ENCODE measurements around the gene HSFX2.
A peak's percentile ranks its signal among the peaks of the same experiment; 100 is the strongest.
"Not testable (repeated sequence)": the region's sequence is repeated elsewhere in the genome, so short reads cannot be mapped to it uniquely, and the experiment has no call there.

HSFX2 gene

GRCh38 chrX:149595214-149595613, at the start of gene HSFX2:
TSS of gene HSFX2 (minus strand) at chrX:149595314. CDS start at chrX:149594700, 614 bp downstream.
- not testable (repeated sequence) for DNase-seq

DNA sequence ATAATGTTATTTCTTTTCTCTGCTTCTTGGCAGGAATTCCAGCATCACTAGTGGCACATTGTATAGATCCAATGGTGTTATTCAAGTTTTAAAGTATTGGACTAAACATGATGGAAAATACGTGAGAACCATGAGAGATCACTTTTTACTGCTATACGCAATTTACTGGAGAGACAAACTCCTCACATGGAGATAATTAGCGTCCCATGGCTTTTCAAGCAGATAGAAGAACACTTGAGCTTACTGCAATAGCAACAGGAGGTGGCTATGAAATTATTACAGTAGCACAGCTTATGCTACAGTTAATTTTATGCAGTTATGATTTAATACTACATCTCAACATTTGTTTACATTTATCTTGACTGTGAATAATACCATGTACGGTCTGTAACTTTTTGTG, 48.4 kb upstream of the HSFX2 start:
- DNase-seq = no peak

- no peak for DNase-seq
These were observed 46.7 kb upstream of the HSFX2 start for GRCh38 chrX:149641835-149642234.

GRCh38 chrX:149641432-149641831, 46.3 kb upstream of the HSFX2 start:
- DNase-seq = no peak

DNA sequence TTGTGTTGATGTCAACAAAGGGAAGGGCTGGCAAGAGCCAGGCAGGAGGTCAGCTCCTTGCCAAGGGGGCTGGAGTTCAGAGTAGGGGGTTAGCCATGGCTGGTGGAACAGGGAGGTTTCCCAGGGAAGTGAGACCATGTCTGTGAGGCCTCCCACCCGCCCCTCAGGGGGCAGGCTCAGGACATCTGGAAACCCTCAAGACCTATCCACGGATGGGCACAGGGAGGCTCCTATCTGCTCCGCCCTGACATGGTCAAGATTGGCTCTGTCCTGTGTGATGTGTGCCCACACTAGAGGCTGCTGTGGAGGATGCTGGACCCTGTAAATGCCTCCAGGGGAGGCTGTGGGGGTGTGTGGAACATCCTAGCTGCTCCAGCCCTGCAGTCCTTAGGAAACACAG, 44.5 kb upstream of the HSFX2 start:
- no peak for DNase-seq

- no peak for DNase-seq
These were observed 43.7 kb upstream of the HSFX2 start for GRCh38 chrX:149638860-149639259.

DNA sequence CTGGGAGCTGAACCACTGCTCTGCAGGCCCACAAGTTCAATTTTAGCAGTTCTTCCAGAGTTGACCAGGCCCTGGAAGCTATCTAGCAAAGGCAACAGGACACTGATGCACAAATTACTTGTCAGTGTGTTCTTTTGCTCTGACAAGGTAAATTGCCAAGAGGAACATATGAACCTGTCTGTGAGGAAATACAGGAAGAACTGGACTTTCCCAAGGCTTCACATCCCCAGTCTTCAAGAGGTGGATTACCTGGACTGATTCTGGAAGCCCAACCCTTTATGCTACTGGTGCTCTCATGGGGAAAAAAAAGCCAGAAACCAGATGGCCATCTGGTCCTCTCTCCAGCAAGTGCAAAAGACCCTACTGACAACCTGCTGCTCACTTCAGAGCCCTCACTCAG, 38.4 kb upstream of the HSFX2 start:
- DNase-seq = no peak

DNA sequence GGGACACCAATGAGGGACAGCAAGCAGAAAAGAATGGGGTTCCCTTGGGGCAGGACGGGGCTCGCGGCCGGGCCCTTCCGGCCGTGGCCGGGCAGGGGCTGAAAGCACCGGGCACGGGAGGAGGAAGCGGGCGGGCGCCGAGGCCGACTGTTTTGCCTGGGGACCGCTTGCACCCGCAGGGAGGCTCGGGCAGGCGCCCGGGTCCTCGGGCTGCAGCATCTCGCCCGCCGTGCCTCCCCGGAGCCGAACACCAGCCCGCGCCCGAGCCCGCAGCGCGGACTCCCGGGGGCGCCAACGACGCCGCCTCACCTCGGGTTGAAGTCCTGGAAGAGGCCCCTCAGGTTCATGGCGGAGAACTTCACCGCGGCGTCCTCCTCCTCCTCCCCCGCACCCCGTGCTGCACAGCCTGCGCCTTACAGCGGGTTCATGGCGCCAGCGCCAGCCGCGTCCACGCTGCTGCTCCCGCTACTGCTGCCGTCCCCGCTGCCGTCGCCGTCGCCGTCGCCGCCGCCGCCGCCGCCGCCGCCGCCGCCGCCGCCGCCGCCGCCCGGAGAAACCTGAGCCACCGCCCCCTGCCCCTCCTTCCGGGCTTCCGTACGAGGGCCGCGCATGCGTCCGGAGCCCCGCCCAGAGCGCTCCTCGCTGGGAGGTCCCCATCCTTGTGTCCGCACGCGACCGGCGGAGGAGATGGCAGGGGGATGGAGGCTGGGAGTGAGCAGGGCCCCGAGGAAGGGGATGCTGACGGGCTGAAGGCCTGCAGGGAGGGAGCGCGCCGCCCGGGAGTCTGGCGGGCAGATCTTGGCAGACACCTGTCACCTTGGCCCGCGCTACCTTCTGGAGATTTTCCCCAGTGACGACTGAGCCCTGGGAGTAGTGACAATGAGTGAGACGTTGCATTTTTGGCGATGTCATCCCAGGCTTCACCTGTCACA, 36.4 kb upstream of the HSFX2 start, which contains the start of gene TMEM185A:
TSS of gene TMEM185A (minus strand) at position 559 of the 932 bp plus-strand sequence. CDS start at position 347, 212 bp downstream.
- DNase-seq = peak; percentile 69 to 70

DNA sequence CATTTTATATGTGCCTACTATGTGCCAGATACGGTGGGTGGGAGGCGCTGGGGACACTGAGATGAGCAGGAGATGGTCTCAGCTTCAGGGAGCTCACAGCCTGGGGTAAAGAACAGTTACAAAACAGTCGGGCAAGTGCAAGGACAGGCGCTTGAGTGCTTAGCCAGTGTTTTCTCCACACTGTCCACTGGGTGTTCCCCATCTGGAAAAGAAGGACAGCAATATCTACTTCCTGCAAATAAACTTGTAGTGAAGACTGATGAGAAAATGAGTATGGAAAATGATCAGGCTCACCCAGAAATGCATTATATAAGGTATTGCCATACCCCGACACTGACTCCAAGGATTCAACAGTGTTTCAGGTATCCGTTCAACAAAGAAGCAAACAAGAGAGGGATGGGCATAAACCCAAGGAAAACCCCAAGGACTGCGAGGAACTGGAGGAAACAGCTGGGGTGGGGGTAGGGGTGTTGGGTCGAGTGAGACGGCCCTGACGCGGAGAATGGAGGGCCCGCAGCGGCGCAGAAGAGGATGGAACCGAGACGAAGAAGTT, 35.6 kb upstream of the HSFX2 start:
- DNase-seq = no peak

DNA sequence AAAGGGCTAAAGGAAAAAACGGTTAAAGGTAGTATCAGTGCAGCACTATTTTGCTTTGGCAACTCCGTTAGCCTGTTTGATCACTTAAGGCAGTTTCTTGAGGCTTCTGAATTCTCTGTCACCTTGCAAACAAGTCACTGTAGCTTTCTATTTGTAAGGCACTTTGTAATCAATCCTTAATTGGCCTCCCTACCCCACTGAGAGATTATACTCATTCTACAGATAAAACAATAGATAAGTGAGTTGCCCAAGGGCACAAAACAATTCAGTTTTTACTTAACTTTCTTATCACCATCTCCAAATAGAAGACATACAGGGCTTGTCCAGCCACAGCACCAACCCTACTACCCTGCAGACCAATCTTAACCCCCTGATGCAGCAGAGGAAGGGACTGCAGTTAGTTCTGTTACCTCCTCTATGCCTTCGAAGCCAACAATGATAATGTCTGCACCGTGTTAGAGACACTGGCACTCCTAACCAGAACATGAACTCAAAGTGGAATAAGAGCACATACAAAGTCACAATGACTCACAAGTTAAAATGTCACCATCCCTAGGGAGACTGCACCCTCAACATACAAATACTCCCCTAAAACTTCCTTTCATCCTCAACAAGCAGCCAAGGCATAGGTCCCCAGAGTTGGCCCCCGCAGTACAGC, 34.7 kb upstream of the HSFX2 start:
- no peak for DNase-seq

DNA sequence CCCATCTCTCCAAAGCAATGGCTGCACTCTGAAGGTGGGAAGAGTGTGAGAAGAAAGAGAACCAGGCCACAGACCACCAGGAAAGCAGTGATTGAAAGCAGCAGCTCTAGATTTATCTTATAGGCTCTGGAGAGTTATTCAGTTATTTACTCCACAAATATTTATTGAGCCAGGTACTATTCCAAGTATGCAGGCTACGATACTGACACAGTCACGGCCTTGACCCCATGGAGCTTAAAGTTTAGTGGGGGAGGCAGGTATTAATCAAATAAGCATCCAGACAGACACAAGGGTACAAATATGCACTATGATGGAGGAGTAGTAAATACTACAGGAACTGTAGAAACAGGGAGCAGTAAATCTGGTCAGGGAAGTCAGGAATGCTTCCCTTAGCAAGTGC, 33.7 kb upstream of the HSFX2 start:
- no peak for DNase-seq

- DNase-seq = no peak
These were observed 33.2 kb upstream of the HSFX2 start for GRCh38 chrX:149628280-149628679.

DNA sequence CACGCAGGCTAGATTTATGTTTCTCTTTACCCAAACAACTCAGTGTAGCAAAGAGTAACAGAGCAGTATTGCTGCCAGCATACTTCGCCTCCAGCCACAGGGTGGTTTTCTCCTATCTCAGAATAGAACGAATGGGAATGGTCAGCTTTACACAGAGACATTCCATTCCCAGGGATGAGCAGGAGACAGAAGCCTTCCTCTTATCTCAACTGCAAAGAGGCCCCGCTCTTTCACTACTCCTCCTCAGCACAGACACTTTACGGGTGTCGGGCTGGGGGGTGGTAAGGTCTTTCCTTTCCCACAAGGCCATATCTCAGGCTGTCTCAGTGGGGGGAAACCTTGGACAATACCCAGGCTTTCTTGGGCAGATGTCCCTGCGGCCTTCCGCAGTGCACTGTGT, 31.7 kb upstream of the HSFX2 start:
- not testable (repeated sequence) for DNase-seq

- DNase-seq = not testable (repeated sequence)
These were observed 24.5 kb upstream of the HSFX2 start for GRCh38 chrX:149619662-149620061.

DNA sequence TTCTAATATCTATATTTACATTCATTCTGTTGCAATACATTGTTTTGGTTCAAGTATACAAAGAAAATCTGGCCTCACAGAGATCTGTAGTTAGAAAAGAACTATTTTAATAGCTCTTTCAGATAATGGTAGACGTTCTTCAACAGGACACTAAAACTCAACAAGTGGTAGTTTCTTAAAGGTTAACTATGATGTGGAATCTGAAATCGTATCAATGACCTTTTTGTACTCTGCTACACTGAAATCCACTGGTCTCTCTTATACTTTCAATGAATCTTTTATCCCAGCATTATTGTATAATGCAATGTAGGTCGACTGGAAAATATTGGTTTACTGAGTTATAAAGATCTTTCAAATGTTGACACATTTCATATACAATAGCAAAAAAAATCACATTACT, 23.8 kb upstream of the HSFX2 start:
- no peak for DNase-seq

- DNase-seq = no peak
These were observed 16.6 kb upstream of the HSFX2 start for GRCh38 chrX:149611623-149612175.

DNA sequence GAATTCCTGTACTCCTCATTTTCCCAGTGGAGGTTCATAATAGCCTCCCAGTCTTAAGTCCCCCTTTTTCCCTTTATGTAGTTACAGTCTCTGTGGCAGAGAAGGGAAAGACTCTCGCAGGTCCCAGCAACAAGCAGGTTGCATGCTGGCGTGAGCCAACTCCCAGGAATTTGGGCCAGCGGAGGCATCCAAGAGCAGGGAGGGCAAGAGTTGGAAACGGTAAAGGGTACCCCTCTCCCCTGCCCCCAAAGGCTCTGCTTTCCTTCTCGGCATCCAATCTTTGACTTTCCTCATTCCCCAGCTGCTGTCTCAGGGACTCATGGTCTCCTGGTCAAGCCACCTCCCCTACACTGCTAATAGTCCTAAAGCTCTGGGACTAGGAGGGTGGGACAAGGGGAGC, 15.4 kb upstream of the HSFX2 start:
- no peak for DNase-seq

- DNase-seq = no peak
These were observed 12.6 kb upstream of the HSFX2 start for GRCh38 chrX:149607699-149608098.

- DNase-seq = not testable (repeated sequence)
These were observed 10.3 kb upstream of the HSFX2 start for GRCh38 chrX:149605248-149605885.

GRCh38 chrX:149598603-149599002, 3.5 kb upstream of the HSFX2 start:
- DNase-seq = not testable (repeated sequence)

- not testable (repeated sequence) for DNase-seq
These were observed 829 bp upstream of the HSFX2 start for GRCh38 chrX:149595943-149596342.

DNA sequence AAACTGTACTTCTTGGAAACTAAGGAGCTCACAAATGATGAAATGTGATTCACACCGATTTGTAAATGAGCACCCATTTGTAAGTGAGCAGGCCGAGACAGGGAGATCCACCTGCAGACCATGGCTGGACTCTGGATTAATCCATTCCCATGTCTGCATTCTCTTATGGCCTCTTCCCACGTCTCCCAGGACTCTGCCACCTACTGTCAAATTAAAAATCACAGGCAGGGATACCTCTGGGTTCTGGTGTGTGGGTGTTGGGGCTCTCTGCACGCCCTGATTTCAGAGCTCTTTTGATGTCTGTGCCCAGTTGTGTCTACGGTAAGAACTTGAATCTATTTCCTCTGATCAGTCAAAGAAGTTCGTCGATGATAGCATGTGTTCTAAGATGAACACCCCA, 4.1 kb downstream of the HSFX2 start:
- DNase-seq = not testable (repeated sequence)

- not testable (repeated sequence) for DNase-seq
These were observed 7.8 kb downstream of the HSFX2 start, which contains the start of gene MAGEA9B for GRCh38 chrX:149587359-149587758. TSS of gene MAGEA9B (minus strand) at chrX:149587459. CDS start at chrX:149583179, 4,280 bp downstream.
